Measurements from ENCODE around the gene HSPA12A. TPM values are rescaled to one million over a fixed set of nuclear protein-coding genes. Genes with fewer than 3 reads are reported as not detected.
"Not testable (repeated sequence)": the region's sequence is repeated elsewhere in the genome, so short reads cannot be mapped to it uniquely, and the experiment has no call there.

HSPA12A gene
- total and polyA plus RNA-seq, 5 experiments from 2014 or later = not detected

GRCh38 chr10:116718058-116718457, 24.3 kb downstream of the HSPA12A start:
- H3K9me3 Mint-ChIP-seq = no peaks in the 10 kb centered on the region
- H3K27ac Mint-ChIP-seq = no peak overlapping the region
- POLR2A ChIA-PET = no interaction called here
- DNase-seq = no peak
- H3K4me3 Mint-ChIP-seq = no peak overlapping the region
- no peaks in the 10 kb centered on the region for H3K36me3 Mint-ChIP-seq
- H3K27me3 Mint-ChIP-seq = peaks cover 50 to 96% (median 65%) of the 10 kb centered on the region in 5 donors
- peaks cover 4 to 24% (median 16%) of the 10 kb centered on the region in 4 donors for H3K4me1 Mint-ChIP-seq
- no peak for ATAC-seq

- Mint-ChIP-seq H3K4me3 (no peak overlapping the region), H3K27ac (no peak overlapping the region), H3K27me3 (peaks cover 37 to 87% (median 54%) of the 10 kb centered on the region in 5 donors), H3K36me3 (no peaks in the 10 kb centered on the region), H3K9me3 (no peaks in the 10 kb centered on the region), H3K4me1 (peaks cover 0 to 10% (median 8%) of the 10 kb centered on the region in 4 donors)
- ATAC-seq = no peak
- no peak for DNase-seq
- POLR2A ChIA-PET = interaction anchor here (0.6 kb wide), 1 partner anchor 8 kb away, joined by 5 read pairs; no protein-coding TSS in a partner anchor
Observed at GRCh38 chr10:116716381-116716780, 26.0 kb downstream of the HSPA12A start.

DNA sequence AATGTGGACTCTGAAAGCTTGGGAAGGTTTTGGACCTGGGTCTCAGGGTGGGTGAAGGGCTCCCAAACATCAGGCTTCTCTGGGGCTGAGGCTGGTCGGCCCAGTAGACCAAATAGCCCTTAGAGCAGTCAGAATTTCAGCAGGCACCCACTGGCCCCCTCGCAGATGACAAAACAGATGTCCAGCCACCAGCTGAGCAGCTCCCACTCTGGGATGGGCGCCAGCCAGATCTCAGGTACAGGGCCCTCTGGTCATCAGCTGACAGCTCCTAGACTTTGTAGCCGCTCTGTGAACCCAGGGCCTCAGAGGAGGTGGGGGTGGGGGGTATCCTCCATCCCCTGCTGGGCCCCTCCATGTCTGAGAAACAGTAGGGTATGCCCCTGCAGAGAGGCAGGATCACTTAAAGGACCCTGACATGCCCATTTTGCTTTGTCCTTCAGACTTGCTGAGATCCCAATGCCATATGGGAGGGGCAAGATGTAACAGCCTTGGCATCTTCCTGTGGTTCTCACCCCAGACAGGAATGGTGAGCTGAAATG, 26.5 kb downstream of the HSPA12A start:
- no peaks in the 10 kb centered on the region for H3K9me3 Mint-ChIP-seq
- H3K4me1 Mint-ChIP-seq = peaks cover 0 to 6% (median 4%) of the 10 kb centered on the region in 4 donors
- H3K27ac Mint-ChIP-seq = no peak overlapping the region
- H3K4me3 Mint-ChIP-seq = no peak overlapping the region
- POLR2A ChIA-PET = interaction anchor here (0.6 kb wide), 1 partner anchor 8 kb away, joined by 5 read pairs; no protein-coding TSS in a partner anchor
- no peaks in the 10 kb centered on the region for H3K36me3 Mint-ChIP-seq
- peaks cover 33 to 87% (median 54%) of the 10 kb centered on the region in 5 donors for H3K27me3 Mint-ChIP-seq
- DNase-seq (no peak), ATAC-seq (no peak)

GRCh38 chr10:116715341-116715740, 27.0 kb downstream of the HSPA12A start:
- ATAC-seq = no peak
- Mint-ChIP-seq H3K4me1 (peaks cover 0 to under 1% (median 0%) of the 10 kb centered on the region in 4 donors), H3K36me3 (no peaks in the 10 kb centered on the region), H3K27ac (no peak overlapping the region), H3K4me3 (no peak overlapping the region), H3K9me3 (no peaks in the 10 kb centered on the region), H3K27me3 (peaks cover 28 to 87% (median 48%) of the 10 kb centered on the region in 5 donors)
- POLR2A ChIA-PET = no interaction called here
- no peak for DNase-seq

- H3K4me3 Mint-ChIP-seq = no peak overlapping the region
- ATAC-seq (no peak), DNase-seq (no peak)
- H3K27ac Mint-ChIP-seq = no peak overlapping the region
- POLR2A ChIA-PET = no interaction called here
- H3K27me3 Mint-ChIP-seq = peaks cover 27 to 89% (median 49%) of the 10 kb centered on the region in 5 donors
- no peaks in the 10 kb centered on the region for H3K36me3 Mint-ChIP-seq
- H3K4me1 Mint-ChIP-seq = no peaks in the 10 kb centered on the region
- H3K9me3 Mint-ChIP-seq = no peaks in the 10 kb centered on the region
Observed at GRCh38 chr10:116713846-116714245, 28.5 kb downstream of the HSPA12A start.

DNA sequence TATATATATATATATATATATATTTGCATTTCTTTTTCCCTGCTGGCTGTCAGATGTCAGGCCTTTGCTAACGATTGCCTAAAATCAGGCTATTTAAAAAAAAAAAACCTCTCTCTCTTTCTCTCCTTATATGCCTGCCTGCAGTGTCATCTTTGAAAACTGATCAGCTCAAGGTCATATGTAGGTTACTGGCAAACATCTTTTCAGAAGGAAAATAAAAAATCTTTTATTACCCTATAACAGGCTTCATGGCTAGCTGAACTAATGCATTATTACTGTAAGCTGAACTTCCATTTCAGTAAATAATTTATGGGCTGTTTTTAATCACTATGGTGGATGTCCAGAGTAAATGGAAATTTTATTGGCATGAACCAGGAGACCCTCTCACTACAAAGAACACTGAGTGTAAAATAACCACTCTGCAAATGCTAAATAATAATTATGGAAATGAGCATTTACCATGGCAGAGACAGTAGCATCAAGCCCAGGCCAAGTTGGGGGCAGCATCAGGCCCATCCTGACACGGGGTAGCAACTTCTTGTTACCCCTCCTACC, 29.3 kb downstream of the HSPA12A start:
- no peaks in the 10 kb centered on the region for H3K9me3 Mint-ChIP-seq
- H3K36me3 Mint-ChIP-seq = no peaks in the 10 kb centered on the region
- peaks cover 24 to 89% (median 46%) of the 10 kb centered on the region in 5 donors for H3K27me3 Mint-ChIP-seq
- no peaks in the 10 kb centered on the region for H3K4me1 Mint-ChIP-seq
- no peak overlapping the region for H3K27ac Mint-ChIP-seq
- POLR2A ChIA-PET = no interaction called here
- ATAC-seq (no peak), DNase-seq (no peak)
- H3K4me3 Mint-ChIP-seq = no peak overlapping the region

DNA sequence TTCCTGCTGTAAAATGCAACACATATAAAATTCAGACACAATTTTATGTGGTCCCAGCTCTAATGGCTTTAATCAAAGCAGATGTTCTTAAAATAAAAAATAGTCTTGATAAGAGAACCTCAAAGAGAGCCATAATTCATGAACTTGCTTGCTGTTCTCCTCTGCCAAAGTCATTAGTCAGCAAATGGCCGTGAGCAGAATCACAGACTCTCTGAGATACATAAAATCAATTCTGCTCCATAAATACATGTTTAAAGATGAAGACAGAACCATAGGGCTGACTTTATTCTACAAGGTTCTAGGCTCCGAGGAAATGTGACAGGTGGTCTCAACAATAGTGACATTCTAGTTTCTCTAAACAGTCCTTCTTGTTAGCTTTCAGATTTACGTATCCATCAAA, 29.8 kb downstream of the HSPA12A start:
- POLR2A ChIA-PET = no interaction called here
- ATAC-seq (no peak), DNase-seq (no peak)
- no peak overlapping the region for H3K4me3 Mint-ChIP-seq
- no peaks in the 10 kb centered on the region for H3K9me3 Mint-ChIP-seq
- H3K36me3 Mint-ChIP-seq = no peaks in the 10 kb centered on the region
- H3K4me1 Mint-ChIP-seq = no peaks in the 10 kb centered on the region
- peaks cover 23 to 84% (median 45%) of the 10 kb centered on the region in 5 donors for H3K27me3 Mint-ChIP-seq
- H3K27ac Mint-ChIP-seq = no peak overlapping the region

GRCh38 chr10:116711803-116712202, 30.6 kb downstream of the HSPA12A start:
- ATAC-seq, H3K4me3 Mint-ChIP-seq, H3K27ac Mint-ChIP-seq, POLR2A ChIA-PET, H3K4me1 Mint-ChIP-seq, H3K36me3 Mint-ChIP-seq, DNase-seq, H3K9me3 Mint-ChIP-seq: not testable (repeated sequence)
- peaks cover 20 to 83% (median 42%) of the 10 kb centered on the region in 5 donors for H3K27me3 Mint-ChIP-seq

- H3K4me1 Mint-ChIP-seq = no peaks in the 10 kb centered on the region
- no peak overlapping the region for H3K4me3 Mint-ChIP-seq
- ATAC-seq (no peak), DNase-seq (no peak)
- POLR2A ChIA-PET = no interaction called here
- H3K27me3 Mint-ChIP-seq = peaks cover 14 to 84% (median 44%) of the 10 kb centered on the region in 5 donors
- no peaks in the 10 kb centered on the region for H3K36me3 Mint-ChIP-seq
- no peak overlapping the region for H3K27ac Mint-ChIP-seq
- H3K9me3 Mint-ChIP-seq = no peaks in the 10 kb centered on the region
Observed at GRCh38 chr10:116710076-116710475, 32.3 kb downstream of the HSPA12A start.

- DNase-seq (no peak), ATAC-seq (no peak)
- Mint-ChIP-seq H3K9me3 (no peaks in the 10 kb centered on the region), H3K36me3 (no peaks in the 10 kb centered on the region), H3K27ac (no peak overlapping the region), H3K27me3 (peaks cover 6 to 76% (median 37%) of the 10 kb centered on the region in 5 donors), H3K4me3 (no peak overlapping the region), H3K4me1 (no peaks in the 10 kb centered on the region)
- POLR2A ChIA-PET = no interaction called here
Observed at GRCh38 chr10:116708877-116709276, 33.5 kb downstream of the HSPA12A start.

DNA sequence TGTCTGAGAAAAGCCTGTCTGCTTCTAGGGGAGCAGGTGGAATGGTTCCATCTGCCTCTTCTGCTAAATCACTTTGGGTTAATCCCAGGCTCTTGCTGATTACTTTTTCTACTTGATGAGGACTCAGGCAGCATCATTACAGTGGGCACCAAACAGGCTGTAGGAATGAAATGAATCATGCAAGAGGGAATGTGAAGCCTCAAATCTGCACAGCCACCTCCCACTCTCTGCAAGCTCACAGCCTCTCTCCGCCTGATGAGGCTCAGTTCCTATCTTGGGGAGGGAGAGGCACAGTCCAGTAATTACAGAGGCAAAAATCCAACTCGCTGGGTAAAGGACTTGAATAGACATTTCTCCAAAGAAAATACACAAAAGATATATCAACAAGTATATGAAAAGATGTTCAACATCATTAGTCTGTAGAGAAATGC, 34.0 kb downstream of the HSPA12A start:
- DNase-seq = no peak
- ATAC-seq = no peak
- no peaks in the 10 kb centered on the region for H3K9me3 Mint-ChIP-seq
- POLR2A ChIA-PET = interaction anchor here (0.6 kb wide), 1 partner anchor 8 kb away, joined by 5 read pairs; no protein-coding TSS in a partner anchor
- no peak overlapping the region for H3K27ac Mint-ChIP-seq
- no peaks in the 10 kb centered on the region for H3K4me1 Mint-ChIP-seq
- H3K27me3 Mint-ChIP-seq = peaks cover 6 to 76% (median 33%) of the 10 kb centered on the region in 5 donors
- H3K4me3 Mint-ChIP-seq = no peak overlapping the region
- no peaks in the 10 kb centered on the region for H3K36me3 Mint-ChIP-seq

- DNase-seq (no peak), ATAC-seq (no peak)
- POLR2A ChIA-PET = interaction anchor here (0.6 kb wide), 1 partner anchor 8 kb away, joined by 5 read pairs; no protein-coding TSS in a partner anchor
- Mint-ChIP-seq H3K27me3 (peaks cover 9 to 76% (median 32%) of the 10 kb centered on the region in 5 donors), H3K4me3 (no peak overlapping the region), H3K4me1 (no peaks in the 10 kb centered on the region), H3K9me3 (no peaks in the 10 kb centered on the region), H3K36me3 (no peaks in the 10 kb centered on the region), H3K27ac (no peak overlapping the region)
Observed at GRCh38 chr10:116707981-116708380, 34.4 kb downstream of the HSPA12A start.

- Mint-ChIP-seq H3K27ac (peak overlapping the region in 1 of 10 donors; percentile 67), H3K36me3 (no peaks in the 10 kb centered on the region), H3K4me3 (no peak overlapping the region), H3K9me3 (peaks cover 0 to 2% (median 0%) of the 10 kb centered on the region in 9 donors), H3K27me3 (peaks cover 20 to 84% (median 45%) of the 10 kb centered on the region in 5 donors), H3K4me1 (peaks cover 0 to 2% (median 0%) of the 10 kb centered on the region in 4 donors)
- DNase-seq (peak in 1 of 10 donors; percentile 40), ATAC-seq (no peak)
- POLR2A ChIA-PET = no interaction called here
Observed at GRCh38 chr10:116706281-116706680, 36.1 kb downstream of the HSPA12A start.
